SW480 (cell line): ENCODE results near the gene RELN.

Experiments used
- DNase-seq: peaks from one replicate; pipeline ENCODE4 v3.0.0-alpha.2; 2016; ENCODE audit warnings: low spot score

RELN gene

DNA sequence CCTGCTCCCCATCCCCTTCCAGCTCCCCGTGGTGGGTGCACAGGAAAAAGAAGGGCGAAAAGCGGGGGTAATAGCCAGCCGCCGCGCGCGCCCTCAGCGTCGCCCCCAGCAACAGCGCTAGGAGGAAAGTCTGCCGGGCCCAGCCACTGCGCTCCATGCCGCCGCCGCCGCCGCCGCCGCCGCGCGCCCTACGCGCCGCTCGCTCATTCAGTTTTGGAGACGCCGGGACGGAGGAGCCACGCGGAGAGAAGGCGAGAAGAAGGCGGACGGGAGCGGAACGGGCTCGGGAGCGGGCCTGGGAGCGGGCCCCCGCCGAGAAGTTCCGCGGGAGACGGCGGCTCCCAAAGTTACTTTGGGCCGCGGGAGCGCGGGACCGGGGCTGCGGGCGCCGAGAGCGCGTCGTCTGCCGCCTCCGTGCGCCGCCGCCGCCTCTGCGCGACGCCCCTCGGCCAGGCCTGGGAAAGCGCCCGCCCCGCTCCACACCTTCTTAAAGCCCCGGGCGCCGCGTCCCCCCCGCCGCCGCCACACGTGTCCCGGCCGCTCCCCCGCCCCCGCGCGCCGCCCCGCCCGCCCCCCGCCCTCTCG is at the start of gene RELN:
TSS of gene RELN (minus strand) at position 459 of the 585 bp plus-strand sequence. CDS start at position 157, 302 bp downstream.
- DNase-seq, result peak; percentile 18

DNA sequence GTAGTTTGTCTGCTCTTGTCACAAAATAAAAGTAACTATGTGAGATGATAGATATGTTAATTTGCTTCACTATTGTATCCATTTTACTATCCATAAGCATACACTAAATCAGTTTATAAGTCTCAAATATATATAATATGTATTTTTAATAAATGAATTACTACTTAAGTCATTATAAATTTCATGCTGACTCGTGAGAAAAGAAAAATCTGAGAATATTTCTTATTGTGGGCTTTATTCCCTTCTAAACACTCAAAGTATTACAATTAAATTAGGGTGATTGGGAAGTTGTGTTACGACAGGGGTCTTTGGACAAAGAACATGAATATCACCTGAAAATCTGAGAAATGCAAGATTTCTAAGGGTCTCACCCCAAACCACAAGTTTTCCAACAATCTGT is 48.7 kb upstream of the RELN start:
- DNase-seq, result no peak

DNA sequence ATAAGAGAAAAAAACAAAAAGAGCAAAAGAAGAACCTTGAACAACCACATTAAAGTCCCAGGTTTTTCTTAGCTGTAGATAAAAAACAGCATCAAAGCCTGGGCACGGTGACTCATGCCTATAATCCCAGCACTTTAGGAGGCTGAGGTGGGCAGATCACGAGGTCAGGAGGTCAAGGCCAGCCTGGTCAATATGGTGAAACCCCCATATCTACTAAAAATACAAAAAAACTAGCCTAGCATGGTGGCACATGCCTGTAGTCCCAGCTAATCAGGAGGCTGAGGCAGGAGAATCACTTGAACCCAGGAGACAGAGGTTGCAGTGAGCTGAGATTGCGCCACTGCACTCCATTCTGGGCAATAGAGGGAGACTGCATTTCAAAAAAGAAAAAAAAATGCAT is 47.4 kb upstream of the RELN start:
- peak; percentile 36 for DNase-seq

DNA sequence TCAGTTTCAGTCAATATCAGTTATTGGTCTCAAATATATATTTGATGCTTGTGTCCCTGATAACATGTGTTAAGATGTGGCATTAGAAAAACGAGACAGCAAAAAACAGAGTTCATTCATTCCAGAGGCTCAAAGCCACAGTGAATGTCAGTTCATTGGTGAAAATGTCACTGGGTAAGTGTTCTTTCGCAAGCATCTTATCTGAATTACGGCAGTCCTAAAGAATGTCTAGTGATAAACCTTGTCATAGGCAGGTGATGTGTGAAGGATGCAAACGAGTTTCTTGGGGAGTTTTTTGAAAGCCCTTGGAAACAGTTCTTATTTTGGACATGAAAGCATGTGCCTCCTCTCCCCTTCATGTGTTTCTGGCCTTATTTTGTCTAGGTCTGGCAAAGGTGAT is 45.9 kb upstream of the RELN start:
- DNase-seq, result no peak

DNA sequence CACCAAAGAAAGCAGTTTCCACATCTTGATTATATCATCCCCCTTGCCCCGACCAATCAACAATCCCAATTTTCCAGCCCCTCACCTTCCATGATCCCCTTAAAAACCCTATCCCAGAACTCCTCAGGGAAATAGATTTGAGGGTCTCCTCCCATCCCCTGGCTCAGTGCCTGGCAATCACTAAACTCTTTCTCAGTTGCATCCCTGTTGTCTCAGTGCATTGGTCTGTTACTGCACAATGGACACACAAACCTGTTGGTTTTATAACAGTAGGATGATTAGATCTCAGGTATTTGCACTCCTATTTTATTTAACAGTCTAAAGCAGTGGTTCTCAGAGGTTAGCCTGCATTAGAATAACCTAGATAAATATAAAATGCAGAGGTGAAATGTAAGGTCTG is 45.2 kb upstream of the RELN start:
- no peak for DNase-seq

DNA sequence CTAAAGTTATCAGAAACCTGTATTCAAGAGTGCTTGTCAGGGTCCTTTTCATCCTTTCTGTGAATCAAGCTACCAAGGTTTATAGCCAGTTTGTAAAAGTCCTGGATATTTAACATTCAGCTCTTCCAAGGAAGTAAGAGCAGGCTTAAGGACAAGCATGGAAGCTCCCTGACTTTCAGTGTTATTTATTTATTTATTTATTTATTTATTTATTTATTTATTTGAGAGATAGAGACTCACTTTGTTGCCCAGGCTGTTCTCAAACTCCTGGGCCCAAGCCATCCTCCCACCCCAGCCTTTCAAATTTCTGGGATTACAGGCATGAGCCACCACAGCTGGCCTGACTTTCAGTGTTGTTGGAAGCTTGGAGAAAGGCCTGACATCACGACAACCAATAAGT is 44.4 kb upstream of the RELN start:
- DNase-seq, result no peak

DNA sequence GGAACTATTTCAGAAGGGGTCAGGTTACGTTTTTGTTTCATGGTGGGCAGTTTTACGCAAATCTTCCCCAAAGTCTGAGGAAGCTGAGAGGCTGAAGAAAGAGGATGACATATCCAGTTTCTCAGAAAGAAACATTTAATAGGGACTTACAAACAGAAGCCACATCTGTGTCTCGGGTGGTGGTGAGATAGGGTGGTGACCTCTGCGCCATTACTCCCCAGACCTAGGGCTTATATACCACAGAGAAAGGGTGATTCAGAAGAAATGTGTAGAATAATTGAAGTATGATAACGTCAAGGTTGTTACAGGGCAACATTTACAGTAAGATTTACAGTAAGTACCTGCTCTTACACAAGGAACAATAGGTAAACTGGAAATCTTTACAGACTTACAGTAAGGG is 43.0 kb upstream of the RELN start:
- DNase-seq, result no peak

DNA sequence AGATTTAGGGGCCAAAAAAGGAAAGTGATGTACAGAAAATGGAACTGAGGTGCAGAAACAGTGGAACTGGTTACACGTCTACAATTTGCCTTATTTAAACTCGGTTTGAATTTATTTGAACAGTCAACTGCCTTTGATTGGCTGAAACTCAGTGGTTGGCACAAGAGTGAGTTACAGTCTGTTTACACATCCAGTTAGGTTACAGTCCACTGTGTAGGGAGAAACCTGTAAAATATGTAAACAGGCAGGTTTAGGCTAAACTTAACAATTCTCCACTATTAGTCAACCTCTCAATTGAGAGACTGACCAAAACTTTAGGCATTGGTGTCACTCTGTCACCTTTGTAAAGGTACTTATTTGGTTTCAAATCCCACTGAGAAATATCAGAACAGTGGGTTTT is 40.3 kb upstream of the RELN start:
- no peak for DNase-seq

DNA sequence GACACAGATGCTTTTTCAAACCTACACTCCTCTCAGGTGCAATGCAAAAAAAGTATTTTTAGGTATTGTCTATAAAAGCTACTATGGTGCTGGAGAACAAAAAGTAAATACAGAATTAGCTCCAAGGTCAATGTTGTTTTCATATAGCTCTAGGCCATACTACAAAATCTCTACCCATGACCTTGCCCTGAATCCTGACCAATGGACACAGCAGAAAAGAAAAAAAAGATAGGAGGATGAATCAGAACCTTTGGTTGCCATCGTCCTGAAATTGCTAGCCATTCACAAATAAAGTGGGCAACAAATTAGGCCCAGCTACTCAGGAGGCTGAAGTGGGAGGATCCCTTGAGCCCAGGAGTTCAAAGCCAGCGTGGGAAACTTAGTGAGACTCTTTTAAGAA is 35.2 kb upstream of the RELN start:
- no peak for DNase-seq

DNA sequence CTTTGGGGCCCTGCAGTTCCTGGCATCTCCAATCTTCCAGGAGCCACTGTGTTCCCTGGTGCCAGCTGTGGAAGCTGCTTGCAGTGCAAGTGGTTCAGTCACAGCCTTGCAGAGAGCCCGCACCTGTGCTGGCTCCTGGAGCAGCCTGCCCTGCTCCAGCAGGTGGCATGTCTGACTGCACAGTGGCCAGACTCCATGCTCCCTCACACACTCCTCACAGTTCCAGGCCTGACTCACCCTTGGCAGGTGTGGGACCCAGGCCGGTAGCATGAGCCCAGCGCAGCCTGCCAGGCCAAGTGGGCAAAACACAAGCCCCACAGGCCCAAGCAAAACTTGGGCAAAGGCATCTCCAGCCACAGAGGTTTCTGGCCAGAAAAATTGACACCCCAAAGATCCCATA is 33.6 kb upstream of the RELN start:
- no peak for DNase-seq

DNA sequence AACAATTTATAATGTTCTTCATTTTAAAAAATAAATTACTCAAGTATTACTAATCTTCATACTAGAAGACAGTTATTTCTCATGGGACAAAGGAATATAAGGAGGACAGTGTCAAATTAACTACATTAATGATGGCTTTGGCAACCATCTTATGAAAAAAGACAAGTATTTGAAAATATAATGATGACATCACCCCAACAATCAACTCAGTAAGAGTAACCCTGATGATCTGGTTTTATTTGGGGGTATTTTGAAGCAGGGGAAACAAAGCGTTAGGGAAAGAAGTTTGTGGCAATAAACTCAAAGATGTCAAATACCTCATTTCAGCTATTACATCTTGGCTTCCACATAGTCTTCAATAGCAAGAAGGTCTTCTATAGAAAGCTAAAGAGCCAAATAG is 29.0 kb upstream of the RELN start:
- DNase-seq, result no peak

DNA sequence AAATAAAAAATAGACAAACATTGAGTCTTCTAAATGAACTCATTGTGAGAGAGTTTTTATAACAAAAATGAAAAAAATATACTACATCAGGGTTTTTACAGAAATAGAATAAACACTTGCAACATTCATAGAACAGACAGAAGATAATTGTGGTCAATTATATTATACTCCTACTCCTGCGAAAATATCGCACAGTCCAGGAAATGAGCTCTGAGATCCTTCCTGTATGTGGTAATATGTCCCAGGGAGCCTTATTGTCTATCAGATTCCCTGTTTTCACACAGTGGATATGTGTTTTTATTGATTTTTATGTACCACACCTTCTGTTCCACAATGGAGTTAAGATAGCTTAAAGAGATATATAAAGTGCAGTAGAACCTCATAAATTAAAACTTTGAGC is 27.5 kb upstream of the RELN start:
- no peak for DNase-seq

DNA sequence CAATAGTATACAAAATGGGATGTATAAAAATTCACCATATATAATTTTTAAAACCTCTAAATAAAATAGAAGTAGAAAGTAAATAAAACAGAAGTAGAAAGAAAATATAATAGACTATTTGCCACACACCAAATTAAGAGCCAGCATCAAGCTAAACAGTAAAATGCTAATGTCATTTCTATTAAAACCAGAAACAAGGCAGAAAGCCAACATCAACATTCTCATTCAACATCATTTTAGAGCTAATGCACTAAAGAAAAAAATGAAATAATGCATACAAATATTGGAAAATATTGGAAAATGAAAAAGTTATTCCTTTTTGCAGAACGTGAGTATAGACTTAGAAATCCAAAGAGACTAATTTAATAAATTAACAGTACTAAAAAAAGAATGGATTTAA is 23.4 kb upstream of the RELN start:
- DNase-seq, result no peak

DNA sequence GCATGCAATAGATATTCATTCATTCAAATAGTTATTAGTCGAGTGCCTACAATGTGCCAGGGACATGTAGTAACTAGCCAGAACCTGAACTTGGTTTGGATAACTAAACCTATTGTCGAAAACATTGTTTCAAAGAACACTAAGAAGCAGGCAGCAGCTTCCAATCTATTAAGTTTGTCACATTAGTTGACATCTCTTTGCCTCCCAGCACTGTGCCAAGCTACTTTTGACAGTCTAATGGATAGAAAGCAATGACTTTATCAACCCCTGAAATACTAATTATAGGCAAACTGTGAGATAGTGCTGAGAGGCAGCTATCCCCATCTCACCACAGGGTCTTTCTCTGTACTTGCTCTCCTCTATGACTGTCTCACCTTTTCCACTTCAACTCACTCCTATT is 22.4 kb upstream of the RELN start:
- DNase-seq, result no peak

DNA sequence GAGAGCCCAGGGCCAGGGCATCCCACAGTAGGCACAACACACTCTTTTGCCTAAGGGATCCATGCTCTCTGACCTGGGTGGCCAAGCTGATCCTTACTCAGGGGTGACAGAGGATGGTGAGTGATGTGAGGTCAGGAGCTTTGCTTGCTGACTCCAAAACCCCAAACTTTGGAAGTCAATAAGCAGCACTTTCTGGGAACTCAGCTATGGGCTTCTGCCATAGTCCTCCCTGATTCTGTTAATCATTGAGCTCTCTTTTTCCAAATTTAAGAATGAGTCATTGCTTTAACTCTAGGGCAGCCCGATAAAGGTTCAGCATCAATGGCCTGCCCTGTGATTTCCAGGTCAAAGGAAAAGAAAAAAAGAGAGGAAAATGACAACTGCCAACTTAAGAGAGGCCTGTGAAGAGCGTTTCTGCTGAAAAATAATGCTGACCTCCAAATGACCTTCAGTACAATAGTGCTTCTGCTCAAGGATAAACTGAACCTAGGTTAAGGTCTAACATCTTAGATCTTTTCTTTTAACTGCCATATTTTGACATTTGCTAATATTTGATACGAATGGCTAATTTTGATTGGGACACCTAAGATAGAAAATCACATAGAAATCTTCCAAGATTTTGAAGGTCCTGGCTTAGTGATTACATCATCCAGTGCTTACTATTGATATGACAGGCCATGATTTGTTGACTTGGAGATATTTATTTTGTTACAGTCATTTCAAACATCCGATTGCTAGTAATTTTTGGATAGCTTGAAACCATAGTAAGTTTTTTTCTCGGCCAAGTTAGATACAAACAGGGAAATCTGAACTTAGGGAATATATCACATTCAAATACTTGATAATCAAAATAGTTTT is 20.8 kb upstream of the RELN start:
- DNase-seq, result no peak

DNA sequence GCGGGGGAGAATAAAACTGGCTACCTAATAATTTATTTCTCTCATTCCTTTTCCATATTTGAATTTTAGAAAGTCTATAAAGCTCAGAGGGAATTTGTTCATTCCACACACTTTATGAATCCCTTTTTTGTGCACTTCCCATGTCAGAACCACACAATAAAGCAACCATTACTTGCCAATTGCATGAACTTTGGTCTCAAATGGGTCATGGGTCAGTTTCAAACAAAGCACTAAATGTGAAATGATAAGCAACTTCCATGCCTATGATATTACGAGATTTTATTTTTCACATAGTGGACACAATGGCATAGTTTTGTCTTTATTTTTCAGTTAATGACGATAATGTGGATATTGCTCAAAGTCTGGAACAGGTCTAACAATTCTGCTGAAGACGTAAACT is 18.6 kb upstream of the RELN start:
- no peak for DNase-seq

DNA sequence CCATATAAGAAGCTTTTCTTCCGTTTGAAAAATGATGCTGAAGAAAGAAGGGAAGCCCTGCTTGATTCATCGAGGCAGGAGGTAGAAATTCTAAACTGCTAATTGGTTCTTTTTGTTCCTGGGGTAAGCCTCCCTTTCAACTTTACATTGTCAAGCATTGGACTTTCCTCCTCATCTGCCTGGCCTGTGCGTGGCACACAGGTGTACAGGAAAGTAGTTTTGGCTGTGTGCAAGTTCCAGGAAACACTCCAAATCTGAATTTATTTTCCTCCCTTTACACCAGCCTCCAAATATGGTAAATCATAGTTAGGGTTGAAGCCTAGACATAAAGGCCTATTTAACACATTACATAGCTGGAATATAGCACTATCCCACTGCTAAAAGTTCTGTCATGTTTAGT is 18.2 kb upstream of the RELN start:
- no peak for DNase-seq

DNA sequence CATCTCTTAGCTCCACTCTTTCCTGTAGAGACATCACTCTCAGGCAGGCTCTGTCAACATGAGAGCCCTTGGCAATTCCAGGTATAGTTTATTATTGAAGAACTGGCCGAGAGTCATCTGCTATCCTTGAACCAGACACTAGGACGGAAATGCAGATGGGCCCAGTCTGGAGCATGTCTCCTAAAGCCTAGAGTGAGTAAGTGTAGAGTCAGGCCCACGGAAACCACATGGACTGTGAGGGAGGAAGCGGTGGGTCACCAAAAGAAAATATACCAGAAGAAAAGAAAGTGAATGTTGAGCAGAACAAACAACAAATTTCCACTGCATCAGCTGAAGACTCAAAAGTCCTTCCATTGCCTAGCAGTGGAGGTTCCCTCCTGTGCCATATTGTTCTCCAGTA is 15.7 kb upstream of the RELN start:
- no peak for DNase-seq

DNA sequence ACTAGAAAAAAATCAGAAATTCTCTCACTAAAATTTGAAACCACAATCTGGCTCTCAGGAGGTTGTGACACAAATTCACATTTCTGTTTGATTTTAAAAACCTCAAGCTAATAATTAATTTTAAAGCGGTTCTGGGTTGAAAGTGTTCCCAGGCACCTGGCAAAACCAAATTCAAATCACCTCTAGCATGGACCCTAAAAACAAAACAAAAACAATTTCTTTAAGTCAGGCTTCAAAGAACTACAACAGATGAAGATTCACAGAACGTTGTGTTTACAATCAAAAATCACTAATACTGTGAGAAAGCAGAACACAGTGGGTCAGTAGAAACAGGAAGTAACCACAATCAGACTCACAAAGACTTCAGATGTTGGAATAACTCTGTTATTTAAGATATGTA is 7.2 kb upstream of the RELN start:
- DNase-seq, result no peak

DNA sequence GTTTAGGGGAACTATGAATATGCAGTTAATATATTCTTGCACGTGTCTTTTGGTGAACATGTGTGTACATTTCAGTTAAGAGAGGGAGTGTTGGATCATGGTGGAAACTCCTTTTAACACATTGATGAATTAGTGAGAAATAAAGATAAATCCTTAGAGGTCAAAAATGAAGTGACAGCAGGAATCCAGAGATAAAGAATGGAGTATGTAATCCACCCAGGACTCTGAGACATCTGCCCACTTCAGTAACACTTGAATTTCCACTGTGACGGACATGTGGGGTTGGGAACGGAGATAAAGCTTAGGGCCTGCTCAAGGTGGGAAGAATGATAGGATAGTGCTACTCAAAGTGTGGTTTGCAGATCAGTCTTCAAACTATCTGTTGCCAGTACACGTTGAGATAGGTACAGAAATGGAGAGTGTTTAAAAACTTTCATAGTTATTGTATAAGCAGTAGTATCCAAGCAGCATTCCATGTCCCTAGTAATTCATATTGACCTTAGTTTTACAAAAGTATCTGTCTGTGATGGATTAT is 6.6 kb upstream of the RELN start:
- DNase-seq, result no peak

DNA sequence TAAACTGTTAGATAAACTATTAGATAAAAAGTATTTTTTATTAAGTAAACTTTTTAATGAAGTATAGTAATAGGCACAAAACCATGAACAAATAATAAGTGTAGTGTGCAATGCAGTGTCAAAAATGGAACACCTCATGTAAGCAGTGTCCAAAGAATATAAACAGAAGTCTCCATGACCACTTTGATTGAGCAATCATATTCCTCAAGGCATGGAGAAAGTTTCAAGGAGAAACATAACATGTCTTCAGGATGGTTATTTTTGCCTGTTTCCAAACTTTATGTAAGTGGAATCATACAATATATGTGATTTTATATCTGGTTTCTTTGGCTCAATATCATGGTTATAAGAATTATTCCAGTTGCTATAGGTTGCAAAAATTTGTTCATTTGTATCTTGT is 6.1 kb upstream of the RELN start:
- DNase-seq, result no peak

DNA sequence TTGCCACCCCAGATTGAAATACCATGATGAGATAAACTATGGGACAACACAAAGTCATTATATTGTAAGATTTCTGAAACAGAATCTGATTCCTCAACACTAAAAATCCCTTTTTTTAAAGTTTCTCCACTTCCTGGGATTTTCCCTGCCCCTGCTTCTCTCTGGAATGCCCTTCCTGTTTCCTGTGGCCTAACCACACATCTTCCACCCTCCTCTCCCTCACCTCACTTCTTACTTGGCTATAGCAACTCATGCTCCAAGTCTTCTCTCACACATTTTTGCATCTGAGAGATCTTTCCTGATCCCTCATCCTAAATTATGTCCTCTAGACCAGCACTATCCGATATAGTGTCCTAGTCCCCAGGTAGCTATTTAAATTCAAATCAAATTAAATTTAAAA is 4.1 kb upstream of the RELN start:
- no peak for DNase-seq

DNA sequence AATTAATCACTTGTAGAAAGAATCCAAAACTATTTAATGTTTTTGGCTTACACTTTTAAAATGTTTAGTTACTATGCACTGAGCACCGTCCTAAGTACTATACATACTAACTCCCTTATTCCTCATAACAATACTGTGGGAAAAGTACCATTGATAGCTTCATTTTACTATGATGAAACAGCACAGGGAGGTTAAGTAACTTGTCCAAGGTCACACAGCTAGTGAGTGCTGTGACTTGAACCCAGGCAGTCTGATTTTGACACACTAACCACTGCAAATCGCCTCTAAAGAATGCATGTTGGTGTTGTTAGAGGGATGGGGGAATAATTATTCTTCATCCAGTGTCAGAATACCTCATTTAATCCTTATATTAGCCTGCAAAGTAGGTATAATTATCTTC is 1.9 kb upstream of the RELN start:
- no peak for DNase-seq

DNA sequence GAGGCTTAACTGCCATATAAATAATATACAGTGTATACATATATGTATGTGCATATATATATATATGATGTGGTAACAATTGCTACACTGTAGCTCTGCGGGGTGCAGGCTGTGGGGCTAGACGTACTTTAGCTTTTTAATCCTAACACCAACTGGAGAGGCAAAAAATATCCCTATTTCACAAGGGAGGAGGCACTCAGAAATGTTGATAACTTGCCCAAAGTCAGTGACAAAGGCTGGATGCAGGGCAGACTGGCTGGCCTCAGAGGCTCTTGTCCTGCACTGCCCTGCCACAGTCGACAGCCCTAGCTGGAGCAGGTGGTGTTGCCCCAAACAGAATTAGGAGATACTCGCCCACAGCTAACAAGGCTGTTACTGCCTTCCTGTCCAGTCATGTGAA is 1.5 kb upstream of the RELN start:
- no peak for DNase-seq
